ENCODE measurements around the gene TRIM66. TPM values are rescaled to one million over a fixed set of nuclear protein-coding genes. Genes with fewer than 3 reads are reported as not detected.

The TRIM66 gene
- total RNA-seq, 2 donors from 2014 or later: 11.2 to 37.2 TPM

DNA sequence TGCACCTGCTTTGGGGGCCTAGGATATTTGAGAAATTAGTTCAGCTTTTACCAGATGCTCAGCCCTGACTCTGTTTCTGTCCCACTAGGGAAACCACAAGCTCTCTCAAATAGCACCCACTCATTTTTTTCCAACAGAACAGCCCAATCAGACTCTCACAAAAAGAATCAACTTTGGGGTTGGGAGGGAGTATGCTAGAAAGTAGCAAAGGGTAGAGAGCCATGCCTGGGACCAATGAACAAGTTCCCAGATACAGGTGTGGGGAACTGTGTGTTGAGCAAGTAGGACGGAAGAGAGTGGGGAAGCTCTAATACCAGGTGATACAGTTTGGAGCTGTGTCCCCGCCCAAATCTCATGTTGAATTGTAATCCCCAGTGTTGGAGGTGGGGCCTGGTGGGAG lies 41.1 kb downstream of the TRIM66 start:
- Histone ChIP-seq H3K4me1 (no peaks in the 10 kb centered on the region), H3K4me3 (no peak overlapping the region), H3K9me3 (no peaks in the 10 kb centered on the region), H3K36me3 (replicated peaks in 1 of 2; ENCODE audit: insufficient read depth in 1 of 2, low read depth in 2 of 2) (peaks cover 0 to 12% of the 10 kb centered on the region in 2 donors), H3K27ac (no peak overlapping the region), H3K27me3 (no peaks in the 10 kb centered on the region)
- 92 to 94% methylated on average over 2 of the region's 2 CpGs for WGBS, 2 donors
- TF ChIP-seq POLR2A (IDR thresholded peaks at IDR 0.05): no peak
- TF ChIP-seq, protein P1, sequence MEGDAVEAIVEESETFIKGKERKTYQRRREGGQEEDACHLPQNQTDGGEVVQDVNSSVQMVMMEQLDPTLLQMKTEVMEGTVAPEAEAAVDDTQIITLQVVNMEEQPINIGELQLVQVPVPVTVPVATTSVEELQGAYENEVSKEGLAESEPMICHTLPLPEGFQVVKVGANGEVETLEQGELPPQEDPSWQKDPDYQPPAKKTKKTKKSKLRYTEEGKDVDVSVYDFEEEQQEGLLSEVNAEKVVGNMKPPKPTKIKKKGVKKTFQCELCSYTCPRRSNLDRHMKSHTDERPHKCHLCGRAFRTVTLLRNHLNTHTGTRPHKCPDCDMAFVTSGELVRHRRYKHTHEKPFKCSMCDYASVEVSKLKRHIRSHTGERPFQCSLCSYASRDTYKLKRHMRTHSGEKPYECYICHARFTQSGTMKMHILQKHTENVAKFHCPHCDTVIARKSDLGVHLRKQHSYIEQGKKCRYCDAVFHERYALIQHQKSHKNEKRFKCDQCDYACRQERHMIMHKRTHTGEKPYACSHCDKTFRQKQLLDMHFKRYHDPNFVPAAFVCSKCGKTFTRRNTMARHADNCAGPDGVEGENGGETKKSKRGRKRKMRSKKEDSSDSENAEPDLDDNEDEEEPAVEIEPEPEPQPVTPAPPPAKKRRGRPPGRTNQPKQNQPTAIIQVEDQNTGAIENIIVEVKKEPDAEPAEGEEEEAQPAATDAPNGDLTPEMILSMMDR (IDR thresholded peaks at IDR 0.05): no peak
- intact Hi-C loops (cut with DNase I): no loop called here
- ATAC-seq (no peak), DNase-seq (no peak)

DNA sequence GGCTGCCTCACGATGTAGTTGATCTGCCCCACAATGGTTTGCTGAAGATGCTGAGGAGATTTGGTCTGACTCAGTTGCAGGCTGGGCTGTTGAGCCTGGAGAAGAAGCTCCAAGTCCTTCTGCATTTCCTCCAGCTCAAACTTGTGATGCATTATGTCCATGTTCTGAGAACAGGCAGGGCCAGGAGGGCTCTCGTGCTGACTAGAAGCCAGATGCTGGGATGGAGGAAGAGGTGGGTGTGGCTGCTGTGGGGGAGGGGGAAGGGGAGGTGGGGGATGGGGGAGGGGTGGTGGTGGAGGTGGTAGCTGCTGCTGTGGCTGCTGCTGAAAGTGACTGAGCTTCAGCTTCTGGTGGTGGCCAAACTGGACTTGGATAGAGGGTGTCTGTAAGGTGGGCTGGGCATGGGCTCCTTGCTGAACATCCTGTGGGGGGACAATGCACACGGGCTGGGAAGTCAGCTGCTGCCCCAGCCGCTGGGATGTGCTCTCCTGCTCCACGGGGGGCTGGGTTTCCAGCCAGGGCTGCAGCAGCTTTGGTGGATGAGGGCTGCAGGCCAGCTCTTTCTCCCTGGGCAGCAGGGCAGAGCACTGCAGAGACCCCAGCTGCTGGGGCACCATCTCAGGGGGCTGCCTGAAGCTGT lies 42.1 kb downstream of the TRIM66 start:
- ATAC-seq (no peak), DNase-seq (no peak)
- no peak for TF ChIP-seq POLR2A (IDR thresholded peaks at IDR 0.05)
- TF ChIP-seq, protein P1 (IDR thresholded peaks at IDR 0.05): no peak
- H3K4me1 ChIP-seq: no peaks in the 10 kb centered on the region
- H3K27me3 ChIP-seq: no peaks in the 10 kb centered on the region
- no peak overlapping the region for H3K4me3 ChIP-seq
- intact Hi-C loops (cut with DNase I): no loop called here
- H3K36me3 ChIP-seq (replicated peaks in 1 of 2; ENCODE audit: insufficient read depth in 1 of 2, low read depth in 2 of 2): peaks cover 0 to 7% of the 10 kb centered on the region in 2 donors
- 60 to 80% methylated on average over 4 to 5 of the region's 5 CpGs for WGBS, 2 donors
- H3K9me3 ChIP-seq: no peaks in the 10 kb centered on the region
- no peak overlapping the region for H3K27ac ChIP-seq

DNA sequence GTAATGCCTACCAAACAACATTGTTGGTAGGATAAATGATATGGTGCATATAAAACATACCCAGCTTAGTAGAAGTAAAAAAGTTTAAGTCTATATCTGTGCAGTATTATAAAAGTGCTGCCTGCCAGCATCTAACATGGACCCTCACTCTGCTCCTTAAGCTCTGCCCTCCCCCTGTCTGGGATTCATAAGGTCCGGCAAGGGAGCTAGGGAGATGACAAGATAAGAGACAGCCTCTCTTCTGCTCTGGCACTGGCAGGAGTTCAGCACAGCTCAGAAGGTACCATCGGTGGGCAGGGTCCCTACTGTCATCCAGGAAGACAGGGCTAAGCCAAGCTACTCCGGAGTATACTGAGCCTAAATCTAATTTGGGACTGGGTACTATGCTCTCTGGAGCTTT lies 42.8 kb downstream of the TRIM66 start:
- Histone ChIP-seq H3K27me3 (no peaks in the 10 kb centered on the region), H3K27ac (no peak overlapping the region), H3K36me3 (replicated peaks in 1 of 2; ENCODE audit: insufficient read depth in 1 of 2, low read depth in 2 of 2) (peaks cover 0 to 5% of the 10 kb centered on the region in 2 donors), H3K9me3 (no peaks in the 10 kb centered on the region), H3K4me1 (no peaks in the 10 kb centered on the region), H3K4me3 (no peak overlapping the region)
- ATAC-seq (no peak), DNase-seq (no peak)
- intact Hi-C loops (cut with DNase I): no loop called here
- 77 to 79% methylated on average over 3 of the region's 3 CpGs for WGBS, 2 donors
- TF ChIP-seq, protein P1 (IDR thresholded peaks at IDR 0.05): no peak
- no peak for TF ChIP-seq POLR2A (IDR thresholded peaks at IDR 0.05)

DNA sequence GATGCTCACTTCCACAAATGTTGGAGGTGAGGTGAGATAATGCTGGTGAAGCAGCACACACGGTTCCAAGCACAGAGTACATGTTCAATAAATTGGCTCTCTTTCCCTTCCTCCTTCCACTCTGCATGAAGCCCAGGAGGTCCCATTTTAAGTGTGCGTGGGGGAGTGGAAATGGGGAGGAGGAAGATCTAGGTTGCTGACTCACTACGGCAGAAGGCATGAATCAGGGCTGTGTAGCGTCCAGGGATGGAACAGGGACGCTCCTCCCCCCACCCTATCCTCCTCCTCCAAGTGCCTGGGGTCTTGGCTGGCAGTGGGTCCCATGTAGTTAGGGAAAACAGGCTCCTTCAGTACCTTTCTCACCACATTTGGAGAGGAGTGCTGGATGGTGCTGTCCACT lies 44.2 kb downstream of the TRIM66 start:
- 86 to 87% methylated on average over 5 of the region's 5 CpGs for WGBS, 2 donors
- no peaks in the 10 kb centered on the region for H3K4me1 ChIP-seq
- TF ChIP-seq, protein P1 (IDR thresholded peaks at IDR 0.05): no peak
- TF ChIP-seq POLR2A (IDR thresholded peaks at IDR 0.05): no peak

DNA sequence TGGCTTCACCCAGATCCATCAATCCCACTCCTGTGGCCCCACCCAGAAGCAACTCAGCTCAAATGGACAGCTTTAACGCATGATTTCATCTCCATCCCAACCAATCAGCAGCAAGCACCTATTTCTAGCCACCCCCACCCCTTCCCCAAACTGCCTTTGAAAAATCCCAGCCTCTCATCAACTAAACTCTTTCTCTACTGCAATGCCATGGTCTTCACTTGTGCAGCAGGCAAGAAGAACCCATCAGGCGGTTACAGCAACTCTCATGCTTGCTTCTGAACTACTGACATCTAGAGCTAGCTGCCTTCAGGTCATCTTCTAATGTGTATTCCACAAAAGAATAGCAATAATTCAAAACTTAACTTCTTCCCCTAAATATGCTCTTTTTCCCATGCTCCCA lies 46.3 kb downstream of the TRIM66 start:
- no peak for ATAC-seq
- Histone ChIP-seq H3K4me1 (no peaks in the 10 kb centered on the region), H3K27ac (no peak overlapping the region), H3K9me3 (no peaks in the 10 kb centered on the region), H3K4me3 (no peak overlapping the region), H3K36me3 (replicated peaks in 1 of 2; ENCODE audit: insufficient read depth in 1 of 2, low read depth in 2 of 2) (peaks cover 0 to 2% of the 10 kb centered on the region in 2 donors), H3K27me3 (no peaks in the 10 kb centered on the region)
- WGBS, 2 donors: 94 to 98% methylated on average over 2 of the region's 2 CpGs
- intact Hi-C loops (cut with DNase I): no loop called here
- TF ChIP-seq POLR2A (IDR thresholded peaks at IDR 0.05): no peak
- TF ChIP-seq, protein P1 (IDR thresholded peaks at IDR 0.05): no peak
- no peak for DNase-seq

More for the DNA sequence above, 44.2 kb downstream of the TRIM66 start:
- intact Hi-C loops (cut with DNase I): no loop called here
- no peak overlapping the region for H3K4me3 ChIP-seq
- no peak overlapping the region for H3K27ac ChIP-seq
- peaks cover 0 to 5% of the 10 kb centered on the region in 2 donors for H3K36me3 ChIP-seq (replicated peaks in 1 of 2; ENCODE audit: insufficient read depth in 1 of 2, low read depth in 2 of 2)
- no peaks in the 10 kb centered on the region for H3K9me3 ChIP-seq
- H3K27me3 ChIP-seq: no peaks in the 10 kb centered on the region
- DNase-seq: no peak
- no peak for ATAC-seq

Data from body of pancreas (tissue), 4 donors.